Smooth muscle cell (in vitro differentiated cells): ENCODE data around the gene PPP5C. TPM values are rescaled to one million over a fixed set of nuclear protein-coding genes. Genes with fewer than 3 reads are reported as not detected.
"Not testable (repeated sequence)": the region's sequence is repeated elsewhere in the genome, so short reads cannot be mapped to it uniquely, and the experiment has no call there.

Source experiments
- DNase-seq: peaks from one replicate; lab custom pipeline; 2025; ENCODE audit not compliant: unreplicated experiment; lab: John Stamatoyannopoulos, UW
- H2AFZ ChIP-seq: fragments of 200-600 bp; sonication (generic); 2 replicates; pipeline ENCODE4 v1.6.0; 2016; ENCODE audit warnings: antibody characterized with exemption, low read depth, mild to moderate bottlenecking
- H3F3A ChIP-seq: fragments of 200-600 bp; sonication (generic); 2 replicates; pipeline ENCODE4 v1.6.0; 2017; ENCODE audit warnings: antibody characterized with exemption, low read depth
- H3K27ac ChIP-seq: fragments of 200-600 bp; sonication (generic); 2 replicates; pipeline ENCODE4 v1.5.1; 2016; ENCODE audit warnings: low read depth, mild to moderate bottlenecking
- H3K27me3 ChIP-seq: fragments of 200-600 bp; sonication (generic); 2 replicates; pipeline ENCODE4 v1.6.1; 2016; ENCODE audit warnings: low read depth, mild to moderate bottlenecking
- H3K36me3 ChIP-seq: fragments of 200-600 bp; sonication (generic); 2 replicates; pipeline ENCODE4 v1.5.1; 2016; ENCODE audit warnings: low read depth
- H3K4me1 ChIP-seq: fragments of 200-600 bp; sonication (generic); 2 replicates; pipeline ENCODE4 v1.5.1; 2016; ENCODE audit warnings: low read depth
- H3K4me2 ChIP-seq: fragments of 200-600 bp; sonication (generic); 2 replicates; pipeline ENCODE4 v1.6.0; 2016; ENCODE audit warnings: mild to moderate bottlenecking
- H3K4me3 ChIP-seq: fragments of 200-600 bp; sonication (generic); 2 replicates; pipeline ENCODE4 v1.5.1; 2016; ENCODE audit warnings: mild to moderate bottlenecking
- H3K79me2 ChIP-seq: fragments of 200-600 bp; sonication (generic); 2 replicates; pipeline ENCODE4 v1.6.0; 2016; ENCODE audit warnings: low read depth, mild to moderate bottlenecking
- H3K9ac ChIP-seq: fragments of 200-600 bp; sonication (generic); 2 replicates; pipeline ENCODE4 v1.6.0; 2016; ENCODE audit warnings: low read depth
- H3K9me3 ChIP-seq: fragments of 200-600 bp; sonication (generic); replicated peaks from 2 replicates; pipeline ENCODE4 v1.5.1; 2016; ENCODE audit warnings: low read depth
- H4K20me1 ChIP-seq: fragments of 200-600 bp; sonication (generic); 2 replicates; pipeline ENCODE4 v1.6.0; 2016; ENCODE audit warnings: low read depth
- CTCF ChIP-seq: fragments of 200-600 bp; sonication (generic); IDR thresholded peaks from 2 replicates; pipeline ENCODE4 v1.5.1; 2017; ENCODE audit warnings: borderline replicate concordance, mild to moderate bottlenecking, antibody characterized with exemption; ENCODE audit not compliant: insufficient read depth, poor library complexity, severe bottlenecking
- WGBS: methylation state at CpG from one replicate; pipeline ENCODE4 v1.1.7; 2016; ENCODE audit warnings: low lambda C conversion rate; 5-methylcytosine and 5-hydroxymethylcytosine counted together
- polyA plus RNA-seq: library from polyadenylated mRNA; unstranded; fragments of >200 nt; fragmentation: Nextera tagmentation; extraction: Ambion mirVana; gene quantifications from 2 replicates; pipeline ENCODE4 v1.2.1, GENCODE V29; 2016
- total RNA-seq: library from RNA; depleted of rRNA; stranded (reverse); fragments of >200 nt; gene quantifications from 2 replicates; pipeline ENCODE4 v1.2.3, GENCODE V29; 2014

The PPP5C gene
- total and polyA plus RNA-seq, 2 experiments from 2014 or later = 44.9 to 57.7 TPM

GRCh38 chr19:46311444-46311843 lies 35.4 kb upstream of the PPP5C start:
- Histone ChIP-seq H2AFZ (no peak overlapping the region), H3K9me3 (no peaks in the 10 kb centered on the region), H3K79me2 (no peaks in the 10 kb centered on the region), H3K27ac (no peak overlapping the region), H3F3A (no peaks in the 10 kb centered on the region), H4K20me1 (no peaks in the 10 kb centered on the region), H3K4me1 (no peaks in the 10 kb centered on the region), H3K36me3 (no peaks in the 10 kb centered on the region), H3K9ac (no peak overlapping the region), H3K27me3 (no peaks in the 10 kb centered on the region), H3K4me2 (no peak overlapping the region), H3K4me3 (no peak overlapping the region)
- TF ChIP-seq CTCF = no peak
- 100% methylated on average over 5 of the region's 5 CpGs for WGBS
- DNase-seq = no peak

- H3K4me1 ChIP-seq, H3K27ac ChIP-seq, H2AFZ ChIP-seq, H3K36me3 ChIP-seq, H3K4me2 ChIP-seq, H4K20me1 ChIP-seq, H3K9ac ChIP-seq, H3F3A ChIP-seq, H3K4me3 ChIP-seq, H3K27me3 ChIP-seq, H3K79me2 ChIP-seq, DNase-seq, H3K9me3 ChIP-seq: not testable (repeated sequence)
- WGBS = 88% methylated on average over 14 of the region's 14 CpGs
These were observed 33.1 kb upstream of the PPP5C start for GRCh38 chr19:46313540-46314469.

GRCh38 chr19:46317339-46317738 lies 29.5 kb upstream of the PPP5C start:
- H3K27ac ChIP-seq = no peak overlapping the region
- WGBS = 82% methylated on average over 2 of the region's 2 CpGs
- no peaks in the 10 kb centered on the region for H3K9me3 ChIP-seq
- H2AFZ ChIP-seq = no peak overlapping the region
- no peaks in the 10 kb centered on the region for H3F3A ChIP-seq
- H3K36me3 ChIP-seq = no peaks in the 10 kb centered on the region
- TF ChIP-seq CTCF = no peak
- H4K20me1 ChIP-seq = no peaks in the 10 kb centered on the region
- H3K79me2 ChIP-seq = no peaks in the 10 kb centered on the region
- no peaks in the 10 kb centered on the region for H3K27me3 ChIP-seq
- H3K4me2 ChIP-seq = no peak overlapping the region
- no peaks in the 10 kb centered on the region for H3K4me1 ChIP-seq
- H3K4me3 ChIP-seq = no peak overlapping the region
- H3K9ac ChIP-seq = no peak overlapping the region
- no peak for DNase-seq

GRCh38 chr19:46319613-46320012 lies 27.3 kb upstream of the PPP5C start:
- Histone ChIP-seq H3K4me3 (no peak overlapping the region), H3K36me3 (no peaks in the 10 kb centered on the region), H4K20me1 (no peaks in the 10 kb centered on the region), H3K4me1 (no peaks in the 10 kb centered on the region), H3K4me2 (no peak overlapping the region), H3K9ac (no peak overlapping the region), H3K27me3 (no peaks in the 10 kb centered on the region), H2AFZ (no peak overlapping the region), H3K27ac (no peak overlapping the region), H3F3A (no peaks in the 10 kb centered on the region), H3K9me3 (no peaks in the 10 kb centered on the region), H3K79me2 (no peaks in the 10 kb centered on the region)
- WGBS = 94% methylated on average over 6 of the region's 6 CpGs
- no peak for DNase-seq
- TF ChIP-seq CTCF = no peak
